GM18867 (cell line): ENCODE results near the gene SPTB.
"Not testable (repeated sequence)": the region's sequence is repeated elsewhere in the genome, so short reads cannot be mapped to it uniquely, and the experiment has no call there.

Source experiments
- ATAC-seq: cut with Tn5 transposase; IDR thresholded peaks from one replicate; pipeline ENCODE4 v1.9.1; 2021; ENCODE audit warnings: mild to moderate bottlenecking, moderate library complexity; ENCODE audit not compliant: unreplicated experiment

Gene SPTB

GRCh38 chr14:64879635-64880220, at the start of gene SPTB:
Gene SPTB, minus strand, starts transcription at chr14:64879907. Its CDS starts 56,813 bp downstream, at chr14:64823094.
- peak; percentile 73 for ATAC-seq

GRCh38 chr14:64929014-64929359, 49.3 kb upstream of the SPTB start:
- no peak for ATAC-seq

GRCh38 chr14:64928239-64929013, 48.7 kb upstream of the SPTB start:
- peak; percentile 73 for ATAC-seq

GRCh38 chr14:64927031-64927430, 47.3 kb upstream of the SPTB start:
- no peak for ATAC-seq

- no peak for ATAC-seq
Observed at GRCh38 chr14:64926398-64926995, 46.8 kb upstream of the SPTB start.

GRCh38 chr14:64923015-64923414, 43.3 kb upstream of the SPTB start:
- ATAC-seq: no peak

- ATAC-seq: no peak
Observed at GRCh38 chr14:64920465-64920864, 40.8 kb upstream of the SPTB start.

GRCh38 chr14:64919618-64920017, 39.9 kb upstream of the SPTB start:
- no peak for ATAC-seq

GRCh38 chr14:64919215-64919614, 39.5 kb upstream of the SPTB start:
- no peak for ATAC-seq

GRCh38 chr14:64918216-64918615, 38.5 kb upstream of the SPTB start:
- ATAC-seq: no peak

- ATAC-seq: no peak
Observed at GRCh38 chr14:64915797-64916196, 36.1 kb upstream of the SPTB start.

GRCh38 chr14:64915029-64915424, 35.3 kb upstream of the SPTB start:
- no peak for ATAC-seq

- peak; percentile 97 for ATAC-seq
Observed at GRCh38 chr14:64914237-64915028, 34.7 kb upstream of the SPTB start, which contains the start of gene CHURC1. Gene CHURC1, plus strand, starts transcription at chr14:64914455. Its CDS starts 41 bp downstream, at chr14:64914496.

- ATAC-seq: not testable (repeated sequence)
Observed at GRCh38 chr14:64913477-64913876, 33.8 kb upstream of the SPTB start.

- no peak for ATAC-seq
Observed at GRCh38 chr14:64912261-64912660, 32.6 kb upstream of the SPTB start.

GRCh38 chr14:64910847-64911495, 31.3 kb upstream of the SPTB start:
- no peak for ATAC-seq

GRCh38 chr14:64906022-64906421, 26.3 kb upstream of the SPTB start:
- ATAC-seq: no peak

GRCh38 chr14:64899958-64900357, 20.3 kb upstream of the SPTB start:
- ATAC-seq: no peak

- no peak for ATAC-seq
Observed at GRCh38 chr14:64891839-64892375, 12.2 kb upstream of the SPTB start.

GRCh38 chr14:64891173-64891838, 11.6 kb upstream of the SPTB start:
- no peak for ATAC-seq
